HG02840 (cell line): ENCODE results near the gene DYSF.
"Not testable (repeated sequence)": the region's sequence is repeated elsewhere in the genome, so short reads cannot be mapped to it uniquely, and the experiment has no call there.

Experiments used
- ATAC-seq: cut with Tn5 transposase; IDR thresholded peaks from one replicate; pipeline ENCODE4 v1.9.1; 2021; ENCODE audit warnings: mild to moderate bottlenecking, moderate library complexity, moderate number of reproducible peaks; ENCODE audit not compliant: unreplicated experiment, low FRiP score

The DYSF gene

DNA sequence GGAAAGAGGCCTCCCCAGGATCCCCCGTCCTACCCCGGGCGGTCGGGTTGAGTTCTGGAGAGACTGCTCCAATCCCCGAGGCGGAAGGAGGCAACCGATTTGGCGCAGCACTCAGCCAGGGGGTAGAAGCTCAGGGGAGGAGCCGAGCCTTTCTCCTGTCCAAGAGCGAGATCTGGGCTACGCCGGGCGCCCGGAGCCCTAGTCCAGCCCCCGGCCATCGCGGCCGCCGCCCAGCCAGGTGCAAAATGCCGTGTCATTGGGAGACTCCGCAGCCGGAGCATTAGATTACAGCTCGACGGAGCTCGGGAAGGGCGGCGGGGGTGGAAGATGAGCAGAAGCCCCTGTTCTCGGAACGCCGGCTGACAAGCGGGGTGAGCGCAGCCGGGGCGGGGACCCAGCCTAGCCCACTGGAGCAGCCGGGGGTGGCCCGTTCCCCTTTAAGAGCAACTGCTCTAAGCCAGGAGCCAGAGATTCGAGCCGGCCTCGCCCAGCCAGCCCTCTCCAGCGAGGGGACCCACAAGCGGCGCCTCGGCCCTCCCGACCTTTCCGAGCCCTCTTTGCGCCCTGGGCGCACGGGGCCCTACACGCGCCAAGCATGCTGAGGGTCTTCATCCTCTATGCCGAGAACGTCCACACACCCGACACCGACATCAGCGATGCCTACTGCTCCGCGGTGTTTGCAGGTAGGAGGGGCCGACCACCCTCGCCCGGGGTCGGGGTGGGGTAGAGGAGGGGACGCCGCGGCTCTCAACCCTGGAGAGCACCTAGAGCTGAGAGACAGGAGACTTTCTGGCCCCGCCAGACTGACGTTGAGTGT is at the start of gene DYSF:
Gene DYSF (plus strand): TSS at position 158 of the 817 bp plus-strand sequence.
- no peak for ATAC-seq

DNA sequence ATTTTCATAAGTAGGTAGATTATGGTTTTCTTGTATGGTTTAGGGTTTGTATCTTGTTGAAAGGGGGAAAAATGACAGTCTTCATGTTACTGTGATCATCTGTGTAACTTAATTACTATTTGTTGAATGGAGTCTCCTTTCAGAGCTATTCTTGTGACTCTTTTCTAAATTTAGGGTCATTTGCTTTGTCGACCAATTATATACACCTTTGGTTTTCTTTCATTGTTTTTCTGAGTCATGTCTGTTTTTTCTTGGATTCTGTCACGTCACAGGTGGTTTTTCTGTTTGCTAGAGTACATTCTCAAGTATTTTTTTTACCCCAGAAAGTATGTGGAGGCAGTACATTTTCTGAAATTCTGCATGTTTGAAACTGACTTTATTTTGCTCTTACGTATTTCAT is 43.8 kb upstream of the DYSF start:
- no peak for ATAC-seq

DNA sequence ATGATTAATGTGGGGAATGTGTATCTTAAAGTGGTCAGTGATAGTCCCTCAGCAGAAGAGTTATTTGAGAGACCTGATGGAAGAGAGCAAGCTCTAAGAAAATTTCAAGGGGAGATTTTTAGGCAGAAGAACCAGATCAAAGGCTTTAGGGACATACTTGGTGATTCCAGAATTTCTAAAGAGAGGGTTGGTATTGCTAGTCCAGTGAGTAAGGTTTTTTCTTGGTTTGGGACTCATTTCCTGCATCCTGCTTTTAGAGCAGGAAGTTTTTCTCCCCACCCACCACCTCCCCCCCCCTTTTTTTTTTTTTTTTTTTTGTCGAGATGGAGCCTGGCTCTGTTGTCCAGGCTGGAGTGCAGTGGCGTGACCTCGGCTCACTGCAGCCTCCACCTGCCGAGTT is 42.7 kb upstream of the DYSF start:
- no peak for ATAC-seq

DNA sequence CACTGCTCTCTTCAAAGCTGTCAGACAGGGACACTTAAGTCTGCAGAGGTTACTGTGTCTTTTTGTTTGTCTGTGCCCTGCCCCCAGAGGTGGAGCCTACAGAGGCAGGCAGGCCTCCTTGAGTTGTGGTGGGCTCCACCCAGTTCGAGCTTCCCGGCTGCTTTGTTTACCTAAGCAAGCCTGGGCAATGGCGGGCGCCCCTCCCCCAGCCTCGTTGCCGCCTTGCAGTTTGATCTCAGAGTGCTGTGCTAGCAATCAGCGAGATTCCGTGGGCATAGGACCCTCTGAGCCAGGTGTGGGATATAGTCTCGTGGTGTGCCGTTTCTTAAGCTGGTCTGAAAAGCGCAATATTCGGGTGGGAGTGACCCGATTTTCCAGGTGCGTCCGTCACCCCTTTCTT is 36.5 kb upstream of the DYSF start:
- not testable (repeated sequence) for ATAC-seq

DNA sequence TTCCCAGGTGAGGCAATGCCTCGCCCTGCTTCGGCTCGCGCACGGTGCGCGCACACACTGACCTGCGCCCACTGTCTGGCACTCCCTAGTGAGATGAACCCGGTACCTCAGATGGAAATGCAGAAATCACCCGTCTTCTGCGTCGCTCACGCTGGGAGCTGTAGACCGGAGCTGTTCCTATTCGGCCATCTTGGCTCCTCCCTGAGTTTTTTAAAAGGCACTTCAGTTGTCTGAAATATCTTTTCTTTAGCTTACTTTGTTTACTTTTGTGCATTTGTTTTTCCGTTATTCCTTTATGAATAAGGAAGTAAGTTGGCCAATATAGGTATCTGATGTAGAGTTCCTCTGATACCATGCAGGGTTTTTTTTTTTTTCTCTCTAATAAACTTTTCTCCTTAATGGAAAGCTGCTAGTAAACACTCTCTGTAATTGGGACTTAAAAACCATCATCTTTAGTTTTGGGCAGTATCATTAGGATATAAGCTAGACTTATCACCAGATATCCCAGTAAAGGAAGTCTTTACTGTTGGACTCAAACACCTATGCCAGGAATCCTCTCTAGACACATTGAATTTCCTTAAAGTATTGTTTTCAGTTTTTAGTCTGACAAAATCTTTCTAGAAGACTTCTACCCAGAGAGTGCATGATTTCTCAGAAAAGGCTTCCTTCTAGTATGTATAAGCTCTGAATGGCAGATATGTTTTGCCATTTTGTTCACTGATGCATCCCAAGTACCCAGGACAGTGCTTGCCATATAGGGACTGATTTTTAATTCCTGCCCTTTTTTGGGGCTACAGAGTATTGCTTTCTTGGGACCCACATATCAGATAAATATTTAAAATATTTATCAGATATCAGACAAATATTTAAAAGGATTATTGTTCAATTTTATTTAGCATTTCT is 35.8 kb upstream of the DYSF start:
- ATAC-seq, result no peak

DNA sequence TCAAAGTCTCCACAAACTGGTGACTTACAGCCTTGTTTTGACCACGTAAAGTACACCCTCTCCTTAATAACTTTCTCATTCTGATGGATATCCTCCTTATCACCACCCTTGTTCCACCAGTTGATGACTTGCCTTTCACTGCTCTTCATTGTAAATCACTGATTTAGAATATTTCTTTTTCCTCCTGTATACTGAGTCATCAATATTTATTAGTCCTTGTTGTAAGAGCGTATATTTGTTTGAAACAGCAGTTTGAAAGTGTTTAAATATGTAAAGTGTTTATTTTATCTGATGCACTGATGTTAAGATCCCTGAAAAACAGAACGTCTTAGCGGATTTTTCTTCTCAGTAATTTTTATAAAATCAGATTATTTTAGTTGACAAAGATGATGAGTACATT is 34.2 kb upstream of the DYSF start:
- no peak for ATAC-seq

DNA sequence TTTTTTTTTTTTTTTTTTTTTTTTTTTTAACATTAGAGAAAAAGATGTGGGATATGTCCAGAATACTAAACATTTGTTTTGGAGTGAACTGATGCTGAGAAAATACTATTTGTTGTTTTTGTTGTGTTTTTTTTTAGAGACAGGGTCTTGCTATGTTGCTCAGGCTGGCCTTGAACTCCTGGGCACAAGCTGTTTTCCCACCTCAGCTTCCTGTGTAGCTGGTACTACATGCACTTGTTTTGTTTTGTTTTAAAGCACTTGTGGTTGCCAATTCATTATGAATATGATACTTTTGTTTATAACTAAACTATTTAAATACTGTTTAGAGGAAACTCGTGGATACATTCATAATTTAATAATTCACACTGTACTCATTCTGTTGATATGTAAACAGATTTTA is 33.4 kb upstream of the DYSF start:
- no peak for ATAC-seq

DNA sequence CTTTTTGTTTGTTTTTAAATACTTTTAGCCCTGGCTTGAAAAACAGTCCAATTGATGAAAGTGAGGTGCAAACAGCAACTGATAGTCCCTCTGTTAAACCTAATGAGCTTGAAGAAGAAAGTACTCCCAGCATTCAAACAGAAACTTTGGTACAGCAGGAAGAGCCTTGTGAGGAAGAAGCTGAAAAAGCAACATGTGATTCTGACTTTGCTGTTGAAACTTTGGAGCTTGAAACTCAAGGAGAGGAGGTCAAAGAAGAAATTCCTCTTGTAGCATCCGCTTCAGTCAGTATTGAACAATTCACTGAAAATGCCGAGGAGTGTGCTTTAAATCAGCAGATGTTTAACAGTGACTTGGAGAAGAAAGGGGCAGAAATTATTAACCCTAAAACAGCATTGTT is 30.6 kb upstream of the DYSF start:
- ATAC-seq, result no peak

DNA sequence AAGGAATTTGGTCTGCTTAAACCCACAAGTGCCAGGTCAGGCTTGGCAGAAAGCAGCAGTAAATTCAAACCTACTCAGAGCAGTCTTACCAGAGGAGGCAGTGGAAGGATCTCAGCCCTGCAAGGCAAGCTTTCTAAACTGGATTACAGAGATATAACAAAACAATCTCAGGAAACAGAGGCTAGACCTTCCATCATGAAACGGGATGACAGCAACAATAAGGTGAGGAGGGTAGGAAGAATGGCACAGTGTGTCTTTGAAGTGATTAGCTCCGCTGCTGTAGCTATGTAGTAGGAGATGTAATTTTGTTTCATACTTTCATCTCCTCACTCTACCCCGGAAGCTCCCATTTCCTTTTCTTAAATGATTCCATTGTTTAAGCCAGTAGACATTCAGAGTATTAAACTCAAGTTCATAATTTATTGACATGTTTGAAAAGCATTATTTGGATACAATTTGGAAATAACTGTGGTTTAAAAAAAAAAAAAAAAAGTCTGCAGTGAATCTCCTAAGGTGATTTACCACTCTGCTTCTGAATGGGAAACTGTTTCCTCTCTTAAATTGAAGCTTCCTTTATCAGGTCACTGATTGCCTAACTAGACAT is 29.4 kb upstream of the DYSF start:
- ATAC-seq, result no peak

DNA sequence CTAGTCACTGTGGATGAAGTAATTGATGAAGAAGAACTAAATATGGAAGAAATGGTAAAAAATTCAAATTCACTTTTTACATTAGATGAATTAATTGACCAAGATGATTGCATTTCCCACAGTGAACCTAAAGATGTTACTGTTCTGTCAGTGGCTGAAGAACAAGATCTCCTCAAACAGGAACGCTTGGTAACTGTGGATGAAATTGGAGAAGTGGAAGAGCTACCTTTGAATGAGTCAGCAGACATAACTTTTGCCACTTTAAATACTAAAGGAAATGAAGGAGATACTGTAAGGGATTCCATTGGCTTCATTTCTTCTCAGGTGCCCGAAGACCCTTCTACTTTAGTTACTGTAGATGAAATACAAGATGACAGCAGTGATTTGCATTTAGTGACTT is 26.6 kb upstream of the DYSF start:
- no peak for ATAC-seq

DNA sequence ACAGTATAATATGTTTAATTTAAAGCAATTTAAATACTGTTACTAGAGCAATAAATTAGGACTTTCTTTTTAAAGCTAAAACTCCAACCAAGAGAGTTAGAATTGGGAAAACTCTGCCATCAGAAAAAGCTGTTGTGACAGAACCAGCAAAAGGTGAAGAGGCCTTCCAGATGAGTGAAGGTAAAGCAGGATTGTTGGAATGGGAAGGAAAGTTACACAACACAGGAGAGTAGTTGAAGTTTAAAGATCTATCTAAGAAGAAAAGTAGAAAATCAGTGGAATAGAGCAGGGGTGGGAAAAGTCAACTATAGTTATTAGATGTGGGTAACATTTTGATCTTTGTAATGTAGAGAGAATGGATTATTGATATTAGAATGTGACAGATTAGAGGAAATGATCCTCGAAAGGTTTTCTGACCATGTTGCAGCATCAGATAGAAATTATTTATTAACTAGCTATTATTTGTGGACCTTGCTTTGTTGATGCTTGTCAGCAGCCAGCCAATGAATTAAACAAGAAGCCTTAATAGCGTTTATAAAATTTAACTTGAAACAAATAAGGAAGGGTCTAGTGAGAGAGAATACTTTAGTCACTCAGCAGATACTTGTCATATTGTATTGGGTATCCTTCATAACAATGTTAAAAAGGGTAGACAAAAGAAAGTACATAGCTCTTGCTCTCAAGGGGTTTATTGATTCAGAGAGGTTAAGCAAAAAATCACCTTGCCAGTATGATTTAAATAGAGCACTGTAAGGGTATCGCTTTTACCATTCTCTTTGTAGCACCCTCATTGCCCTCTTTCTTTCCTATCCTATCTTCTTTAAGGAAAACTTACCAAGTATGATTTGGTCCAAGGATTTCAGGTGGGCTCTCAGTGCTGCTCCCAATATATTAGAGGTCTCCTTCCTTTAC is 24.6 kb upstream of the DYSF start:
- ATAC-seq, result no peak

DNA sequence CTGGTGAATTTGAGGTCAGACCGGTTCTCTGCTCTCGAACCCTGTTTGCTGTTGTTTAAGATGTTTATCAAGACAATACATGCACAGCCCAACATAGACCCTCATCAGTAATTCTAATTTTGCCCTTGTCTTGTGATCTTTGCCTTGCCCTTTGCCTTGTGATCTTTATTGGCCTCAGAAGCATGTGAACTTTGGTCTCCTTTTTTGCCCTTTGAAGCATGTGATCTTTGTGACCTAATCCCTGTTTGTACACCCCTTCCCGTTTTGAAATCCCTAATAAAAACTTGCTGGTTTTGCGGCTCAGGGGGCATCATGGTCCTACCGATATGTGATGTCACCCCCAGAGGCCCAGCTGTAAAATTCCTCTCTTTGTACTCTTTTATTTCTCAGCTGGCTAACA is 8.2 kb upstream of the DYSF start:
- ATAC-seq, result not testable (repeated sequence)

DNA sequence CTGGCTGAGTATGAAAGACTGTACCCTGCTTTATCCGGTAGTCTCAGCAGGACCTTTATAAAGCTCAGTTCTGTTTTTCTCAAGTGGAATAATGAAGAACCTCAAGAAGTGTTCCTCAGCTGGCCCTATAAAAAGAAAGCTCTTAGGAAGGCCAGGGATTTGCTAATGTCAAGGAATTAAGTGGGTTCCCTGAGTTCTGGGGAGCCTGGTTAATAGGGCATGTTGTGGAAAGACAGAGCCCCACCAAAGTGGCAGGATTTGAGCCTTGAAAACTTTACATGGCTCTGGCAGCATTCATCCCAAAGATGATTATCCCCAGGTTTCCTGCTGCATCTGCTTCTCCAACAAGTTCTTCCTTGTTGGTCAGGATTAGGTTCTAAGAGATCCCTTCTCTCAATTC is 6.9 kb upstream of the DYSF start:
- ATAC-seq, result no peak

DNA sequence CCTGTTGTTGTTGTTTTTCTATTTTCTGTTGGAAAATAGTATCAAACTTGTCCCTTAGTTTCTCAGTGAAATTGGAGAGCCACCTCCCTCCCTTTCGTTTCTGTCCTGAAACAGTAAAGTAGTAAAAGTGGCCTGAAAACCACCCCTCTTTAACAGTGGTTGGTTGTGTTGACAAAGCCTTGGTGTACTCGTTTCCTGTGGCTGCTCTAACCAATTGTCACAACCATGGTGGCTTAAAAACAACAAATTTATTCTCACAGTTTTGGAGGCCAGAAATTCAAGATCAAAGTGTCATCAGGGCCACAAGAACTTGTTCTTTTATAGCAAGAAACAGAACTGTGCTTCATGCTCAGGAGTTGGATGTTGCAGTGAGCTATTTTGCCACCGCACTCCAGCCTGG is 4.0 kb upstream of the DYSF start:
- ATAC-seq, result no peak

DNA sequence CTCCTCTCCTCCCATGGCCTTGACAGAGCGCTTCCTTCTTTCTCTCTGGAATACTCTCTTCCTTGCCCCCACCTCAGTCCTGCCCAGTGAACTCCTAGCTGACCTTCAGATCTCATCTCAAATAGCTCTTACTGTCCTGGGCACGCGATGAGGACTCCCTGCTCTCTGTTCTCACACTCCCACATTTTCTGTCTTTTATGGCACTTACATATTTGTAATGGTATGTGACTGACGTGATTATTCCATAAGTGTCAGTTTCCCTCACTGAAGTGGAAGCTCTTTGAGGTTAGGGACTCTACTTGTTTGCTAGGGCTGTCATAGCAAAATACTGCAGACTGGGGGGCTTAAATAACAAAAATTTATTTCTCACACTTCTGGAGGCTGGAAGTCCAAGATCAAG is 1.7 kb upstream of the DYSF start:
- no peak for ATAC-seq

DNA sequence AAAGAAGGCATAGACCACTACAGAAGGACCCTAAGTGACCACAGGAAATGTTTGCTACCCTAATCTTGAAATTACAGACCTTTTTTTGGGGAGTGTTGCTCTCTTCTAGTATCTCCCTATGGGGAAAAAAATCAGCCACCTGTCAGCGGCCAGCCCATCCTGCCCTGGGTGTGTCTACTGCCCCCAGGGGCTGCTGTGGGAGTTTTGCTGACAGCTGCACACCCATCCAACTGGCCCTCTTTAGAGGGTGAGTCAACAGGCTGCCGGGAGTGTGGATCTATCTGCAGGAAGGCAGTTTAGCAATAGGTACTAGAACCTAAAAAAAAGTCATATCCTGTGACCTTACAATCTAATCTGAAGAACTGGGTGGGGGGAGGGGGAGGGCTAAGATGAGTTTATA is 796 bp upstream of the DYSF start:
- ATAC-seq, result no peak

DNA sequence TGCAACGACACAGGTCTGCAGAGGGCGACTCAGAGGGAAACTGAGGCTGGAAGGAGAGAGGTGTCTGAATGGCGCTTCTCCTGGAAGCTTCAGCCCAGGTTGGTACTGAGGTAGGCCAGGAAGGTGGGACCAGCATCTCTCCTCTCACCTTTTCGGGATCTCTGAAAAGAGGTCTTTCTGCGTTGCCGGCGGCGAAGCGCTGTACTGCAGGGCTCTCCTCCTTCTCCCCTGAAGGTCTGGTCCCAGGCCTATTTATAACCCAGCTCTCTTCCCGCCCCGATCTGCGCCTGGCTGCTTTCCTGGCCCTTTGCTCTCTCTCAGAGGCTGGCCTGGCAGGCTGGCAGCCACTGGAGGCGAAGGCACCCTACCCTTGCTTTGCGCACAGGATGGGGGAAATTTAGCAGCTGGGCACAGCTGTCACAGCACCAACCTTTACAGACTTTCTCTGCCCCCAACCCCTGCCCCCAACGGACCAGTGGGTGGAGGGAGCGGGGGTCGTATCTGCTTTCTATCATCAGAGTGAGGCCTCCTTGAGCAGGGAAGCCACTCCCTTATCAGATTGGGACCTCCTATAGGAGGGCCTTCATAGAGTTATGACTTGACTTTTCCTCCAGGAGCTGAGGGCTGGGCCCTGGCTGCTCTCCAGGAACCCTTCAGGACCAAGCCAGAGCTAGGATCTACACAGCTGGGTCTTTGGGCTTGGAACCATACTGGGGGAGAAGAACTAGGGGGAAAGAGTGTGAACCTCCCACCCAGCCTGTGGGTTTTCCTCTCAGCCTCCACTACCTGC is 1.1 kb downstream of the DYSF start:
- no peak for ATAC-seq

DNA sequence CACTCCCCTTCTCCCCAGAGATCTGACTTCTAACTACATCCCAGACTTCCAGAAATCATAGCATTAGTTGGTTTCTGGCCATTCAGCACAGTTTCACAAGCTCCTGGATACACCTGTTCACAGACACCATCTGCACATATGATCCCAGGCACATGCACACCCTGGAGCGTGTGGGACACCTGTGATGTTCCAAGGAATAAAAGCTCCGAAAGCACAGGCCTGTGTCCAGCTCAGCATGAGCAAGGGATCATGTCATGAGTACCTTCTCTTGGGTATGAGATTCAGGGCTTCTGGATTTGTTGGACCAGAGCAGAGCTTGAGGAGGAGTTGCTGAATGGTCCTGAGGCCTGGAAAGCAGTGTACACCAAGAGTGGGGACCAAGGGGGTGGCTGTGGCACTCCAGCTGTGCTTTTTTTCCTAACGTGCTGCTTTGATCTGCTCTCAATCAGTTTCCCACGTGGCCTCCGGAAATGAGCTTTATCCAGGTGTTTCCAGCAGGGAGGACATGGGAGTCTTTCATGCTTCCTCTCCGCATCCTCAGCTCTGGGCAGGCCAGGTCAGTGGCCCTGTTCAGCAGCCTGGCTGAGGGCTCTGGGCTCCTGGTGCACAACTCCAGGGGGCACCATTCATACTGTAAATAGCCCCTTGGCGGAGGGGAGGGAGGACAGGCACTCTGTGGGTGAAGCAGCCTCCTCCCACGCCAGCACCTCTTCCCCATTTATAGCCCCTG is 1.8 kb downstream of the DYSF start:
- no peak for ATAC-seq
